ENCODE data around the gene GRIN2C.
A peak's percentile ranks its signal among the peaks of the same experiment; 100 is the strongest.
"Not testable (repeated sequence)": the region's sequence is repeated elsewhere in the genome, so short reads cannot be mapped to it uniquely, and the experiment has no call there.

GRIN2C gene

GRCh38 chr17:74878658-74879057 lies 19.0 kb upstream of the GRIN2C start:
- DNase-seq, result no peak

GRCh38 chr17:74877592-74878548 lies 18.2 kb upstream of the GRIN2C start:
- DNase-seq, result no peak

GRCh38 chr17:74875977-74876593 lies 16.4 kb upstream of the GRIN2C start:
- no peak for DNase-seq

GRCh38 chr17:74875155-74875976 lies 15.7 kb upstream of the GRIN2C start:
- DNase-seq, result no peak

- no peak for DNase-seq
Observed at GRCh38 chr17:74874615-74875037, 14.9 kb upstream of the GRIN2C start.

GRCh38 chr17:74873874-74874614 lies 14.4 kb upstream of the GRIN2C start:
- DNase-seq, result no peak

GRCh38 chr17:74873037-74873873 lies 13.6 kb upstream of the GRIN2C start:
- peak; percentile 92 for DNase-seq

GRCh38 chr17:74872313-74873036 lies 12.8 kb upstream of the GRIN2C start, which contains the start of gene FDXR:
Gene FDXR, minus strand, starts transcription at chr17:74872994. Its CDS starts 50 bp downstream, at chr17:74872944.
- no peak for DNase-seq

- no peak for DNase-seq
Observed at GRCh38 chr17:74871356-74872076, 11.8 kb upstream of the GRIN2C start.

GRCh38 chr17:74870512-74870911 lies 10.8 kb upstream of the GRIN2C start:
- DNase-seq, result no peak

- not testable (repeated sequence) for DNase-seq
Observed at GRCh38 chr17:74870028-74870427, 10.3 kb upstream of the GRIN2C start.

- no peak for DNase-seq
Observed at GRCh38 chr17:74868908-74869255, 9.2 kb upstream of the GRIN2C start.

GRCh38 chr17:74868251-74868907 lies 8.7 kb upstream of the GRIN2C start:
- no peak for DNase-seq

GRCh38 chr17:74866198-74866835 lies 6.6 kb upstream of the GRIN2C start:
- DNase-seq, result no peak

- DNase-seq, result no peak
Observed at GRCh38 chr17:74865504-74866197, 6.0 kb upstream of the GRIN2C start.

- DNase-seq, result no peak
Observed at GRCh38 chr17:74864866-74865395, 5.2 kb upstream of the GRIN2C start.

- no peak for DNase-seq
Observed at GRCh38 chr17:74864297-74864865, 4.7 kb upstream of the GRIN2C start.
